ENCODE results near the gene TAL2.

DNA sequence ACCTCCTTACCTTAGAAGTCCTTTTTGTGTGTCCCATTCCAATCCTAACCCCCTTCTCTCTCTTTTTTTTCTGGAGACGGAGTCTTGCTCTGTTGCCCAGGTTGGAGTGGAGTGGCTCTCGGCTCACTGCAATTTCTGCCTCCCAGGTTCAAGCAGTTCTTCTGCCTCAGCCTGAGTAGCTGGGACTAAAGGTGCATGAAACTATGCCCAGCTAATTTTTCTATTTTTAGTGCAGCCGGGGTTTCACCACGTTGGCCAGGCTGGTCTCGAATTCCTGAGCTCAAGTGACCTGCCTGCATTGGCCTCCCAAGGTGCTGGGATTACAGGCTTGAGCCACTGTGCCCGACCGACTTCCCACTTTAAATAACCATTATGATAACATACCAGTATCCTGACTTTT is 49.6 kb downstream of the TAL2 start:
- TF ChIP-seq ZNF121 (CRISPR knock-in tag; conservative IDR thresholded peaks at IDR 0.05) (no peak), NFE2 (IDR thresholded peaks at IDR 0.05; ENCODE audit: low read depth) (no peak)
- TF ChIP-seq, protein P1, sequence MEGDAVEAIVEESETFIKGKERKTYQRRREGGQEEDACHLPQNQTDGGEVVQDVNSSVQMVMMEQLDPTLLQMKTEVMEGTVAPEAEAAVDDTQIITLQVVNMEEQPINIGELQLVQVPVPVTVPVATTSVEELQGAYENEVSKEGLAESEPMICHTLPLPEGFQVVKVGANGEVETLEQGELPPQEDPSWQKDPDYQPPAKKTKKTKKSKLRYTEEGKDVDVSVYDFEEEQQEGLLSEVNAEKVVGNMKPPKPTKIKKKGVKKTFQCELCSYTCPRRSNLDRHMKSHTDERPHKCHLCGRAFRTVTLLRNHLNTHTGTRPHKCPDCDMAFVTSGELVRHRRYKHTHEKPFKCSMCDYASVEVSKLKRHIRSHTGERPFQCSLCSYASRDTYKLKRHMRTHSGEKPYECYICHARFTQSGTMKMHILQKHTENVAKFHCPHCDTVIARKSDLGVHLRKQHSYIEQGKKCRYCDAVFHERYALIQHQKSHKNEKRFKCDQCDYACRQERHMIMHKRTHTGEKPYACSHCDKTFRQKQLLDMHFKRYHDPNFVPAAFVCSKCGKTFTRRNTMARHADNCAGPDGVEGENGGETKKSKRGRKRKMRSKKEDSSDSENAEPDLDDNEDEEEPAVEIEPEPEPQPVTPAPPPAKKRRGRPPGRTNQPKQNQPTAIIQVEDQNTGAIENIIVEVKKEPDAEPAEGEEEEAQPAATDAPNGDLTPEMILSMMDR (IDR thresholded peaks at IDR 0.05 in 2 of 3, conservative IDR thresholded peaks at IDR 0.05 in 1 of 3; ENCODE audit: insufficient read depth in 2 of 3, low read depth in 1 of 3, low read length in 3 of 3), result no peak

Data from K562 (cell line).